Duodenal mucosa (tissue), 2 donors: ENCODE data around the gene LYPD6B.

Source experiments
- H3K27ac ChIP-seq: one replicate; pipeline ENCODE4 v1.7.0; 2013; ENCODE audit warnings: low read depth, low read length
- H3K27me3 ChIP-seq, 2 donors: one replicate each; pipeline ENCODE4 v1.7.0; 2013; ENCODE audit warnings: low read length in 2 of 2, control low read depth in 1 of 2; ENCODE audit not compliant: insufficient read depth in 2 of 2, control insufficient read depth in 1 of 2
- H3K36me3 ChIP-seq, 2 donors: one replicate each; pipeline ENCODE4 v1.7.0; 2013; ENCODE audit warnings: low read length in 2 of 2, control low read depth in 1 of 2; ENCODE audit not compliant: insufficient read depth in 2 of 2, control insufficient read depth in 1 of 2
- H3K4me1 ChIP-seq, 2 donors: one replicate each; pipeline ENCODE4 v1.7.0; 2013; ENCODE audit warnings: low read length in 2 of 2, control low read depth in 1 of 2; ENCODE audit not compliant: insufficient read depth in 2 of 2, control insufficient read depth in 1 of 2
- H3K4me3 ChIP-seq, 2 donors: one replicate each; pipeline ENCODE4 v1.7.0; 2013; ENCODE audit warnings: low read length in 2 of 2, low read depth in 1 of 2
- H3K9ac ChIP-seq, 2 donors: one replicate each; pipeline ENCODE4 v1.7.0; 2013; ENCODE audit warnings: low read length in 2 of 2, low read depth in 1 of 2
- H3K9me3 ChIP-seq, 2 donors: one replicate each; pipeline ENCODE4 v1.7.0; 2013; ENCODE audit warnings: low read length in 2 of 2, control low read depth in 1 of 2; ENCODE audit not compliant: control insufficient read depth in 1 of 2

Gene LYPD6B

DNA sequence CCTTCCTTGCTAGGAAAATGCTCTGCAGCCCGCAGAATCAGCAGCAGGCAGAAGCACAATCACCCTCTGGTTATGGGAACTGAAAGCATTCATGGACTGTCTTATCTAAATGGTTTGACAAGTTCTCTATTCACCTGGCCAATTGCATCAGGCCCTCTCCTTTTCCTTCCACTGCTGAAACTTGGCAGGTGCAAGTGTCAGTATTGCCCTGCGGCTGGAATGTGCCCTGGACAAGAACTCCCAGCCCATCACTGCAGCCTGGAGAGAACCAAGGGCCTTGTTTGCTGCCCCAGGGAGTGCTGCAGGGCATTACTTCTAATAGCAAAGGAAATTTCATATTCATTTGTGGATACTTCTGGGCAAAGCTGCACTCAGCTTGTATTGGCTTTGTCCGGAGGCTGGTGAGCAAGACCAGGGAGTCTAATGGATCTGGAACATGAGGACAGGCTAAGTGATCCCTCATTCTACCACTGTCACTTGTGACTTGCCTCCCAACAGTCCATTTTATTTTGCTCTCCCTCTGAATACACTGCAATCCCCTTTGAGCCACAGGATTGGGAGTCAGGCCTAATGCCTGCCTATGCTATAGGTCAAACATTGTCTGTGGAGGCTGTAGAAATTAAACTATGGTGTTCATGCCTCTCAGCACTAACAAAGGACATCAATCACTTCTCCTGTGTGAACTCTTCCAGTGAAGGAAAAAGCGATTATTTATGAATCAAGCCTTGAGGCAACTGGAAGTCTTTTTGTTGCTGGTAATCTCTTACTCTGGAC, 116.9 kb downstream of the LYPD6B start:
- Histone ChIP-seq H3K36me3 (no peaks in the 10 kb centered on the region), H3K27ac (no peak overlapping the region), H3K9ac (no peak overlapping the region), H3K4me3 (no peak overlapping the region), H3K27me3 (no peaks in the 10 kb centered on the region), H3K9me3 (no peaks in the 10 kb centered on the region), H3K4me1 (peaks cover 0 to 3% of the 10 kb centered on the region in 2 donors)

DNA sequence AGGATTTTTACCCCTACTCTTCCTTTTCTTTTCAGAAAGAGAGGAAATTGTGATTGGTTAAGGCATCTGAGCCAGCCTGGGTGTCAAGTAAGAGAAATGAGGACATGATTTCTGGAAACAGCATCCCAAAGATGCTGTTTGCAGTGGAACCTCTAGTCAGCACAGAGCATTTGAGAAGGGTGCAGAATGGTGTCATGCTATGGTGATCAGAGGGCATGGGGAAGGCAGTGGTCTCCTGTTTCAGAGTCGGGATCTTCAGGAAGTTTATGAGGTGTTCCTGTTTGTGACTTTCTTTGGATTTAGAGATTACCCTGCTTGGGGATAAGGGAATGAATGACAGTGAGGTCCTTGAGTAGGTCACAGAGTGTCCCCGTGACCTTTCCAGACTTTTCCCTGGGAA, 117.5 kb downstream of the LYPD6B start:
- peaks cover 0 to 3% of the 10 kb centered on the region in 2 donors for H3K4me1 ChIP-seq
- no peak overlapping the region for H3K4me3 ChIP-seq
- H3K9ac ChIP-seq: no peak overlapping the region
- H3K36me3 ChIP-seq: no peaks in the 10 kb centered on the region
- H3K9me3 ChIP-seq: no peaks in the 10 kb centered on the region
- no peak overlapping the region for H3K27ac ChIP-seq
- H3K27me3 ChIP-seq: no peaks in the 10 kb centered on the region

DNA sequence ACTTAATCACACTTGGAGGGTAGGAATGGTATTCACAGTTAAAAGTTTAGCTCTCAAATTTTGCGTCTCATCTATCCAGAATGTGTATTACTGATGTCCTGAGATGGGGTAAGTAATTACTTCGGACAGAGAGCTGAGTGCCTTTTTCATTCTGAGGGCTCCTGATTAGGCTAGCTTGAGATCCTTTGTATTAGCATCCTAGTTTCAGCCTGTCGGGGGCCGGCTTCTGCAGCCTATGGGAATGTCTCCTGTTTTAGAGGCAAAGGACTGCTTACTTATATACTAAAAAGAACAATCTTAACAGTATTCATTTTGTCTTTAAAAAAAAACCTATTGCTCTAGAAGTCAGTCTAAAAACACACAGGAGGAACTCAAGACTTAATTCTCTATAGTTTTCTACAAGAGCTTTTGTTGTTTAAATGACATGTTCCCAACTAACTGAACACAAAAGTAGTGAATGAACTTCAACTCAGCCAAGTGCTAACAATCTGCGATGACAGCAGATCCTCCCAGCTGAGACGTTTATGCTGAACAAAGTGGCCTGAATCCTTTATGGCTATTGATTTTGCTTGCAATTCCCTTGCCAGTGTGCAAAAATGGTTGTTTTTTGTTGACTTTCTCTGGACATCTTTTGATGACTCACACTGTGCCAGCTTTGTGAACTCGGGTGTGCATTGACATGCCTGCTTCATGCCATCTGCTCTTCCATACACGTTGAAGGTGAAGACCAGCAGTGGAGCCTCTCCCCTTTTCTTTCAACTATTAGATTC, 118.7 kb downstream of the LYPD6B start:
- Histone ChIP-seq H3K9ac (no peak overlapping the region), H3K4me3 (no peak overlapping the region), H3K4me1 (peaks cover 0 to 3% of the 10 kb centered on the region in 2 donors), H3K36me3 (no peaks in the 10 kb centered on the region), H3K9me3 (no peaks in the 10 kb centered on the region), H3K27ac (no peak overlapping the region), H3K27me3 (no peaks in the 10 kb centered on the region)

DNA sequence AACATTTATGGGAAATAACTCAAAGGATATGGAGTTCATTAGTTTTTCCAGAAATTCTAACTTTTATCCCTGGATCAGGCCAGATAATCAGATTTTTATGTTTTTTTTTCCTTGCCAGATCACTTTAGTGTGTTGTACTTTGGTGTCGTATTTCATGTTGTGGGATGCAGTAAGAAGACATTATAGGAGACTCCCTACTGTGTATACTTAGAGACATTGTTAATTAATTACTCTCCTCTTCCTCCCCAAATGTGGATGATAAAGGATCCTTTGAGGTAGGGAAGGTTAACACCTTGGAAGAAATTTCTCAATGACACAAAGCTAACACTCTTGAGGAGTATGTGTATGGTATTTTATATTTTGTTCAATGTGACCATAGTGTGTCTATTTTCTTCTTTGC, 120.5 kb downstream of the LYPD6B start:
- H3K9me3 ChIP-seq: no peaks in the 10 kb centered on the region
- no peaks in the 10 kb centered on the region for H3K36me3 ChIP-seq
- H3K27me3 ChIP-seq: no peaks in the 10 kb centered on the region
- no peak overlapping the region for H3K27ac ChIP-seq
- peaks cover 0 to 3% of the 10 kb centered on the region in 2 donors for H3K4me1 ChIP-seq
- H3K9ac ChIP-seq: no peak overlapping the region
- H3K4me3 ChIP-seq: no peak overlapping the region

DNA sequence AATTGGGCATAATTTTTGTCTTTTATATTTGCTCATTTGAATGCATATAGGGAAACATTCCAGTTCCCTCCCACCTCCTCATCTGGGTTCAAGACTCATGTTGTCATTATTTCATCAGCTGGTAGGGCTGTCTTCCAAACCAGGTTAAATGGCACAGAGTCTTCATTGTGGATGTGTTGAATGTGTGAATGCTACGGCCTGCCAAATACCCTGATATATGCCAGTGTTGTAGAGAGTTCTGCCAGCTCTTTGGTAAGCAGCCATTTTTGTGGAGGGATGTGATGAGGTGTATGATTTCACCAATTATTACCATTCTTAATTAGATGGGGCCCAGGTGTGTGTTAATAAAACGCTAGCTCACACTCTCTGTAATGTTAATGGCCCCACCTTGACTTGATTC, 121.7 kb downstream of the LYPD6B start:
- Histone ChIP-seq H3K27me3 (no peaks in the 10 kb centered on the region), H3K36me3 (no peaks in the 10 kb centered on the region), H3K27ac (no peak overlapping the region), H3K4me3 (no peak overlapping the region), H3K9me3 (no peaks in the 10 kb centered on the region), H3K9ac (no peak overlapping the region), H3K4me1 (peaks cover 0 to 3% of the 10 kb centered on the region in 2 donors)

DNA sequence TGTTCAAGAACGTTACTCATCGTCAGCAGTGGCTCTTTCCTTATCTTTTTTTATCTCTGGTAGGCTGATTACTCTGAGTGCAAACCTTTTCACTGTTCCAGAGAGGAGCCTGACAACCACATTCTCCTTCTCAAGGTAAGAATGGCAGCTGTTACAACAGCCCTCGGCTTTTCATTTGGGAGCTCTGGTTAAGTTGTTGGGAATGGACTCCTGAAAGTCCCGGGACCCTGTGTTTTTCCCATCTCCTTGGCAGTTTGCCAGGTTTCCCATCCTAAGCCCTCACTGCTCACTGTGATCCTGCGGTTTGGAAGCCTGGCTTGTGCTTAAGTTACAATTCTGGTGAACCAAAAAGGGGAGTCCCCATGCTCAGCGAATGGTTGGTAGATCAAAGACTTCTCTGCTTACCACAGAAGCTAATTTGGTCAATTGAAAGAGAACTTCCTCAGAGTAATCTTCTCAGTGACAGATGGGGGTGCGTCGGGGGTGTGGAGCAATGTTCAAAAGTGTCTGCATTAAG, 122.3 kb downstream of the LYPD6B start:
- H3K27me3 ChIP-seq: no peaks in the 10 kb centered on the region
- no peaks in the 10 kb centered on the region for H3K4me1 ChIP-seq
- no peak overlapping the region for H3K27ac ChIP-seq
- no peaks in the 10 kb centered on the region for H3K9me3 ChIP-seq
- H3K4me3 ChIP-seq: no peak overlapping the region
- no peak overlapping the region for H3K9ac ChIP-seq
- H3K36me3 ChIP-seq: no peaks in the 10 kb centered on the region

DNA sequence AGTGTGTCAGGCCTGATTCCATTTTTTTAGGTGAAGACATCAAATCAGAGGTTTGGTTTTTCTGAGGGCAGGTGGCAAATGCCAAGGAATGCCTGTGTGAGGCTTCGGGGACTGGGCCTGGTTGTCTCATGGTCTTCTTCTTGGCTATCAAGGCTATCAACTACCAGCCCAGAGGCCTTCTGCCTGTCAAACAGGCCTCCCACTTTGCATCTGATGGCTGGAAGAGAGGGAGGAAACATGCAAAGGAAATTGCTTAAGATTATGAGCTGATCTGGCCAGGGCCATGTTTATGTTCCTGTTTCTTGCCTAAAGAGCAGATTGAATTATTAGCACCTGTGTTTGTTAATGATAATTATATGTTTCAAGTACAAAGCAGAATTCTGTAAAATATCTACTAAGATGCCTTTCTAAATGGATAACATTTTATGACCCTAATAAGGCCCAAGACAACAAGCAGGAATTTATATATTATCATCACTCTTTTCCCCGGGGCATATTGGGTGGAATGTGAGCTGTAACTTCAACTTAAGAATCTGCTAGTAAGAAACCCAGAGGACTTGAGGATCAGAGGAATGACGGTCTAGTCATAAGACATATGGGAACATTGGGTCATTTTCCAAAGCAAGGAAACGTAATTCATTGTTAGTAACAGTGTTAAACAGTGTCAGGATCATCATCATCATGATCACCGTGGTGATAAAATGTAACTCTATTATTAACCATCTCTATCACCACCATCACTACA, 123.2 kb downstream of the LYPD6B start:
- Histone ChIP-seq H3K27ac (no peak overlapping the region), H3K9me3 (no peaks in the 10 kb centered on the region), H3K36me3 (no peaks in the 10 kb centered on the region), H3K4me1 (no peaks in the 10 kb centered on the region), H3K4me3 (no peak overlapping the region), H3K9ac (no peak overlapping the region), H3K27me3 (peaks cover 0 to 3% of the 10 kb centered on the region in 2 donors)

DNA sequence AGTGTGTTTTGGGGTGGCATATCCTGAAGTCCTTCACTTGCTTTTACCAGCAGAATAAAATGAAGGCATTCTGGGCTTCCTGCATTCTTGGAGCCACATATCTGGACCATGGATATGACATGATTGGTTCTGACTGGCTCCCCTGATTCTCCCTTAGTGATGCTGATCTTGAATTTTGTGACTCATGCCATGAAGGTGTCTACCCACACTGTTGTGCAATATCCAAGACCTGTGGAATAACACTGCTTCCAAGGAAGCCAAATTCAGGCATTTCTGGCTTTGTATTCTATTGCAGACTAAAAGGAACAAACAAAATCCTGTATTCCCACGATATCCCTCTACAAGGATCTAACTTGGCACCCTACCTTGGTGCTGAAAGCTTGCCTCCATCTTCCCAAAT, 125.8 kb downstream of the LYPD6B start:
- Histone ChIP-seq H3K4me1 (peaks cover 2 to 10% of the 10 kb centered on the region in 2 donors), H3K9ac (no peak overlapping the region), H3K9me3 (no peaks in the 10 kb centered on the region), H3K27me3 (peaks cover 0 to 3% of the 10 kb centered on the region in 2 donors), H3K36me3 (no peaks in the 10 kb centered on the region), H3K27ac (no peak overlapping the region), H3K4me3 (no peak overlapping the region)

DNA sequence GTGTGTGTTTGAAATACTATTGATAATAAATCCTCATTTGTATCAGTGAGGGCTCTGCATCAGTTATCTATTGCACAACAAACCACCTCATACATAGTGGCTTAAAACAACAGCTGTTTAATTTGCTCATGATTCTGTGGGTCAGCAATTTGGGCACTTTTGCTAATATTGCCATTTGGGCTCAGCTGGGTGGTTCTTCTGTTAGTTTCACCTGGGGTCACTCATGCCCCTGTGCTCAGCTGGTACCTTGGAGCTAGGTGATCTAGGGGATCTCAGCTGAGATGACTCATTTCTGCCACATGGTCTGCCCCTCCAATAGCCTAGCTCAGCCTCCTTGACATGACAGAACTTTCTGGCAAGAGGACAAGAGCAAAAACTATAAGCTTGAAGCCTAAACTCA, 126.3 kb downstream of the LYPD6B start:
- Histone ChIP-seq H3K27me3 (peaks cover 0 to 3% of the 10 kb centered on the region in 2 donors), H3K27ac (no peak overlapping the region), H3K9ac (no peak overlapping the region), H3K36me3 (no peaks in the 10 kb centered on the region), H3K4me3 (no peak overlapping the region), H3K9me3 (no peaks in the 10 kb centered on the region), H3K4me1 (peaks cover 5 to 13% of the 10 kb centered on the region in 2 donors)
